Measurements from ENCODE around the gene ASCC1. TPM values are rescaled to one million over a fixed set of nuclear protein-coding genes. Genes with fewer than 3 reads are reported as not detected.

ASCC1 gene
- total and polyA plus RNA-seq, 2 donors (not counting 3 experiments of a cell fraction or from before 2014, with no cell fraction given), result 16.0 to 24.9 TPM

- Histone ChIP-seq H3K36me3 (ENCODE audit: control insufficient read depth in 2 of 2, extremely low read depth in 1 of 2, insufficient read depth in 2 of 2, low read length in 2 of 2) (no peaks in the 10 kb centered on the region), H3K4me3 (replicated peaks in 1 of 3; ENCODE audit: insufficient read depth in 1 of 3, low read depth in 1 of 3, low read length in 3 of 3) (no peak overlapping the region), H3K9me1 (replicated peaks; ENCODE audit: control insufficient read depth, extremely low read depth, insufficient read depth, low read length) (peaks cover 2% of the 10 kb centered on the region), H3K9me3 (replicated peaks; ENCODE audit: control insufficient read depth, insufficient read depth, low read length) (no peaks in the 10 kb centered on the region), H3K4me2 (ENCODE audit: insufficient read depth, low read length) (no peak overlapping the region), H2AFZ (ENCODE audit: low read depth, low read length) (no peak overlapping the region), H3K9ac (replicated peaks; ENCODE audit: extremely low read depth, insufficient read depth, low read length) (no peak overlapping the region), H3K27ac (ENCODE audit: insufficient read depth, low read depth, low read length) (no peak overlapping the region), H4K20me1 (replicated peaks; ENCODE audit: control insufficient read depth, extremely low read depth, insufficient read depth, low read length) (no peaks in the 10 kb centered on the region), H3K79me2 (ENCODE audit: control insufficient read depth, insufficient read depth, low read length) (no peaks in the 10 kb centered on the region), H3K4me1 (ENCODE audit: control insufficient read depth, extremely low read depth, insufficient read depth, low read length) (peaks cover 42% of the 10 kb centered on the region), H3K27me3 (ENCODE audit: control insufficient read depth in 2 of 2, insufficient read depth in 2 of 2, low read length in 2 of 2) (no peaks in the 10 kb centered on the region)
- DNase-seq (ENCODE audit: low read depth, low spot score) (no peak), FAIRE-seq (no peak)
- no TSS peak for BruUV-seq (replicated peaks)
- intact Hi-C loops (cut with micrococcal nuclease), result loop anchor here (5.0 kb wide), 3 partner anchors 41 to 164 kb away; no protein-coding TSS in a partner anchor
- dilution Hi-C loops (cut with MboI; ENCODE audit: extremely low pct_ligation_motif_present, low sequenced_read_pairs), result no loop called here
- ChIA-PET CTCF (interaction anchor here (1.2 to 2.6 kb wide), 7 partner anchors 9 to 277 kb away, joined by 3 to 18 read pairs (median 5); partner anchors contain the start of genes ANAPC16 and ASCC1), POLR2A (no interaction called here)
- TF ChIP-seq MAX (IDR thresholded peaks at IDR 0.05; ENCODE audit: insufficient read depth, insufficient read length), result no peak
- peak; percentile 12 for TF ChIP-seq FOS (IDR thresholded peaks at IDR 0.05; ENCODE audit: borderline replicate concordance, insufficient read depth, low read length)
These were observed 42.3 kb downstream of the ASCC1 start for GRCh38 chr10:72173619-72174296.

GRCh38 chr10:72173262-72173618, 42.8 kb downstream of the ASCC1 start:
- Histone ChIP-seq H3K4me3 (replicated peaks in 1 of 3; ENCODE audit: insufficient read depth in 1 of 3, low read depth in 1 of 3, low read length in 3 of 3) (no peak overlapping the region), H3K9me3 (replicated peaks; ENCODE audit: control insufficient read depth, insufficient read depth, low read length) (no peaks in the 10 kb centered on the region), H3K9ac (replicated peaks; ENCODE audit: extremely low read depth, insufficient read depth, low read length) (no peak overlapping the region), H3K27me3 (ENCODE audit: control insufficient read depth in 2 of 2, insufficient read depth in 2 of 2, low read length in 2 of 2) (no peaks in the 10 kb centered on the region), H3K4me2 (ENCODE audit: insufficient read depth, low read length) (no peak overlapping the region), H2AFZ (ENCODE audit: low read depth, low read length) (no peak overlapping the region), H3K27ac (ENCODE audit: insufficient read depth, low read depth, low read length) (no peak overlapping the region), H3K36me3 (ENCODE audit: control insufficient read depth in 2 of 2, extremely low read depth in 1 of 2, insufficient read depth in 2 of 2, low read length in 2 of 2) (no peaks in the 10 kb centered on the region), H3K4me1 (ENCODE audit: control insufficient read depth, extremely low read depth, insufficient read depth, low read length) (peaks cover 42% of the 10 kb centered on the region), H3K9me1 (replicated peaks; ENCODE audit: control insufficient read depth, extremely low read depth, insufficient read depth, low read length) (peaks cover 2% of the 10 kb centered on the region), H3K79me2 (ENCODE audit: control insufficient read depth, insufficient read depth, low read length) (no peaks in the 10 kb centered on the region), H4K20me1 (replicated peaks; ENCODE audit: control insufficient read depth, extremely low read depth, insufficient read depth, low read length) (no peaks in the 10 kb centered on the region)
- ChIA-PET CTCF (interaction anchor here (0.6 to 2.6 kb wide), 3 partner anchors 10 to 364 kb away, joined by 3 to 18 read pairs (median 8); no protein-coding TSS in a partner anchor), POLR2A (no interaction called here)
- DNase-seq (ENCODE audit: low read depth, low spot score) (no peak), FAIRE-seq (no peak)
- TF ChIP-seq MYC (IDR thresholded peaks at IDR 0.05; ENCODE audit: low read depth, low read length), result no peak
- no peak for TF ChIP-seq EZH2 (IDR thresholded peaks at IDR 0.05; ENCODE audit: borderline replicate concordance, low read depth, low read length, severe bottlenecking)
- TF ChIP-seq POLR2A (IDR thresholded peaks at IDR 0.05; ENCODE audit: low read depth, low read length), result no peak
- no peak for TF ChIP-seq CTCF (IDR thresholded peaks at IDR 0.05; ENCODE audit: extremely low read depth in 1 of 2, insufficient read depth in 1 of 2, low read depth in 1 of 2, low read length in 2 of 2)
- TF ChIP-seq FOS (IDR thresholded peaks at IDR 0.05; ENCODE audit: borderline replicate concordance, insufficient read depth, low read length), result no peak
- no peak for TF ChIP-seq POLR2AphosphoS5 (IDR thresholded peaks at IDR 0.05; ENCODE audit: insufficient read depth, low read depth, low read length)
- TF ChIP-seq GATA2 (IDR thresholded peaks at IDR 0.05; ENCODE audit: insufficient read depth, insufficient read length, low read depth, low read length), result no peak
- TF ChIP-seq MAX (IDR thresholded peaks at IDR 0.05; ENCODE audit: insufficient read depth, insufficient read length), result no peak
- no peak for TF ChIP-seq JUN (IDR thresholded peaks at IDR 0.05; ENCODE audit: borderline replicate concordance, insufficient read depth, insufficient read length, low read depth)
- BruUV-seq (replicated peaks), result no TSS peak
- dilution Hi-C loops (cut with MboI; ENCODE audit: extremely low pct_ligation_motif_present, low sequenced_read_pairs) (no loop called here), intact Hi-C loops (cut with micrococcal nuclease) (loop anchor here (5.0 kb wide), 3 partner anchors 41 to 164 kb away; no protein-coding TSS in a partner anchor)
